HEK293T (cell line): ENCODE data around the gene WWC2.

Experiments
- BHLHE40 ChIP-seq: fragments of 450-650 bp; IDR thresholded peaks from 2 replicates; pipeline ENCODE4 v1.6.1; 2016; ENCODE audit warnings: mild to moderate bottlenecking, moderate library complexity, borderline replicate concordance
- FOXA1 ChIP-seq: fragments of 450-650 bp; IDR thresholded peaks from 2 replicates; pipeline ENCODE4 v1.6.1; 2016; ENCODE audit warnings: mild to moderate bottlenecking
- FOXK2 ChIP-seq: fragments of 450-650 bp; IDR thresholded peaks from 2 replicates; pipeline ENCODE4 v1.6.1; 2016; ENCODE audit warnings: mild to moderate bottlenecking
- FOXM1 ChIP-seq: fragments of 450-650 bp; IDR thresholded peaks from 2 replicates; pipeline ENCODE4 v1.6.1; 2017; ENCODE audit warnings: mild to moderate bottlenecking, borderline replicate concordance
- HDGF ChIP-seq: fragments of 450-650 bp; IDR thresholded peaks from 2 replicates; pipeline ENCODE4 v1.6.1; 2017; ENCODE audit warnings: antibody characterized with exemption, borderline replicate concordance
- L3MBTL2 ChIP-seq: fragments of 450-650 bp; conservative IDR thresholded peaks from 2 replicates; pipeline ENCODE4 v1.6.1; 2016; ENCODE audit warnings: mild to moderate bottlenecking
- NFRKB ChIP-seq: fragments of 450-650 bp; IDR thresholded peaks from 2 replicates; pipeline ENCODE4 v1.6.1; 2016; ENCODE audit warnings: mild to moderate bottlenecking, moderate library complexity
- SP1 ChIP-seq: fragments of 450-650 bp; IDR thresholded peaks from 2 replicates; pipeline ENCODE4 v1.6.1; 2017
- TARDBP ChIP-seq: fragments of 450-650 bp; IDR thresholded peaks from 2 replicates; pipeline ENCODE4 v1.6.1; 2016
- TF ChIP-seq, protein P1 (sequence below): fragments of 450-650 bp; IDR thresholded peaks from 2 replicates; pipeline ENCODE4 v1.6.1; 2016

DNA sequence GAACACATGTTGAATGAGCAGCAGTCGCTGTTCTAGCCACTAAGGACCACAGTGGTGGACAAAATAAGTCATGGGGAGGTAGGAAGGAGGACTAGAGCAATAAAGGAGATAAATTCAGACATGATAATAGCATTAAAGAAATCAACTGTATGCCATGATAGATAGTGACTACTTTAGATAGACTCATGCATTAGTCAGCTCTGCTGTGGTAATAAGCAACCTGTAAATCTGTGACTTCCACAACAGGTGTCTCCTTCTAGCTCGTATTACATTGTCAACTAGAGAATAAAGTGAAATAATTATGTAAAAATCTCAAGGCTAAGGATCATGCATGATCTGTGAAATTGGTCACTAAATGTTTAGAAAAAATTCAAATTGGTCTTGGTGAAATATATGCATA, 77.9 kb downstream of the WWC2 start:
- no peak for TF ChIP-seq FOXM1
- no peak for TF ChIP-seq FOXK2
- TF ChIP-seq BHLHE40 = no peak
- no peak for TF ChIP-seq FOXA1
- no peak for TF ChIP-seq SP1
- no peak for TF ChIP-seq L3MBTL2
- TF ChIP-seq, protein P1, sequence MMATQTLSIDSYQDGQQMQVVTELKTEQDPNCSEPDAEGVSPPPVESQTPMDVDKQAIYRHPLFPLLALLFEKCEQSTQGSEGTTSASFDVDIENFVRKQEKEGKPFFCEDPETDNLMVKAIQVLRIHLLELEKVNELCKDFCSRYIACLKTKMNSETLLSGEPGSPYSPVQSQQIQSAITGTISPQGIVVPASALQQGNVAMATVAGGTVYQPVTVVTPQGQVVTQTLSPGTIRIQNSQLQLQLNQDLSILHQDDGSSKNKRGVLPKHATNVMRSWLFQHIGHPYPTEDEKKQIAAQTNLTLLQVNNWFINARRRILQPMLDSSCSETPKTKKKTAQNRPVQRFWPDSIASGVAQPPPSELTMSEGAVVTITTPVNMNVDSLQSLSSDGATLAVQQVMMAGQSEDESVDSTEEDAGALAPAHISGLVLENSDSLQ = no peak
- no peak for TF ChIP-seq TARDBP
- TF ChIP-seq NFRKB = no peak
- no peak for TF ChIP-seq HDGF
